HEK293 (cell line): ENCODE data around the gene RTL1.

Source experiments
- CTCF ChIP-seq: fragments of 450-650 bp; formaldehyde crosslinking; IDR thresholded peaks from 2 replicates; pipeline ENCODE4 v1.5.1; 2016; ENCODE audit warnings: missing biosample characterization, missing genetic modification characterization
- PRDM10 ChIP-seq: fragments of 450-650 bp; formaldehyde crosslinking; IDR thresholded peaks from 2 replicates; pipeline ENCODE4 v1.5.1; 2016; ENCODE audit warnings: missing biosample characterization, missing genetic modification characterization
- REST ChIP-seq: fragments of 450-650 bp; formaldehyde crosslinking; IDR thresholded peaks from 2 replicates; pipeline ENCODE4 v1.5.1; 2016; ENCODE audit warnings: missing biosample characterization, missing genetic modification characterization
- TSHZ1 ChIP-seq: fragments of 450-650 bp; formaldehyde crosslinking; IDR thresholded peaks from 2 replicates; pipeline ENCODE4 v1.5.1; 2016; ENCODE audit warnings: missing biosample characterization, missing genetic modification characterization, borderline replicate concordance
- ZNF433 ChIP-seq: fragments of 450-650 bp; formaldehyde crosslinking; IDR thresholded peaks from 2 replicates; pipeline ENCODE4 v1.5.1; 2016; ENCODE audit warnings: missing biosample characterization, missing genetic modification characterization, low read depth

GRCh38 chr14:100875861-100876590 lies 27.5 kb downstream of the RTL1 start:
- TF ChIP-seq CTCF (tag by site-specific recombination), result no peak
- no peak for TF ChIP-seq ZNF433
- TF ChIP-seq REST, result no peak
- no peak for TF ChIP-seq PRDM10 (tag by site-specific recombination)
- no peak for TF ChIP-seq TSHZ1 (tag by site-specific recombination)
